GM21526 (cell line): ENCODE data around the gene TBATA.
"Not testable (repeated sequence)": the region's sequence is repeated elsewhere in the genome, so short reads cannot be mapped to it uniquely, and the experiment has no call there.

ENCODE experiments used
- ATAC-seq: cut with Tn5 transposase; IDR thresholded peaks from one replicate; pipeline ENCODE4 v1.9.1; 2021; ENCODE audit warnings: moderate library complexity; ENCODE audit not compliant: unreplicated experiment, low FRiP score

Gene TBATA

DNA sequence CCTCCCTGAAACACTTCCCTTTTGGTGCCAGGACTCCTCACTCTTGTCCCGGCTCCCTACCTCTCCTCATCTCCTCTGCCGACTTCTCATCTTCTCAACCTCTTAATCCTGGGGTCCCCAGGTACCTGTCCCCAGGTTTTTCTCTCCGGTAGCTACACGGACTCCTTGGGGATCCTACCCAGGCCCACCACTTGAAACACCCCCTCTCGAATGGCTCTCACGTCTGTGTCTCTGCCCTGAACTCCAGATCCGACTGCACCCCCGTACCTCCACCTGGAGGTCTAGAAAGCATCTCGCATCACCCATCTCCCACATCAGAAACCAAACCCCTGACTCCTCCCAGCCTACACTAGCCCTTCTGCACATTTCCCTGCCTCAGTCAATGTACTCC, 4.8 kb downstream of the TBATA start:
- ATAC-seq, result no peak

DNA sequence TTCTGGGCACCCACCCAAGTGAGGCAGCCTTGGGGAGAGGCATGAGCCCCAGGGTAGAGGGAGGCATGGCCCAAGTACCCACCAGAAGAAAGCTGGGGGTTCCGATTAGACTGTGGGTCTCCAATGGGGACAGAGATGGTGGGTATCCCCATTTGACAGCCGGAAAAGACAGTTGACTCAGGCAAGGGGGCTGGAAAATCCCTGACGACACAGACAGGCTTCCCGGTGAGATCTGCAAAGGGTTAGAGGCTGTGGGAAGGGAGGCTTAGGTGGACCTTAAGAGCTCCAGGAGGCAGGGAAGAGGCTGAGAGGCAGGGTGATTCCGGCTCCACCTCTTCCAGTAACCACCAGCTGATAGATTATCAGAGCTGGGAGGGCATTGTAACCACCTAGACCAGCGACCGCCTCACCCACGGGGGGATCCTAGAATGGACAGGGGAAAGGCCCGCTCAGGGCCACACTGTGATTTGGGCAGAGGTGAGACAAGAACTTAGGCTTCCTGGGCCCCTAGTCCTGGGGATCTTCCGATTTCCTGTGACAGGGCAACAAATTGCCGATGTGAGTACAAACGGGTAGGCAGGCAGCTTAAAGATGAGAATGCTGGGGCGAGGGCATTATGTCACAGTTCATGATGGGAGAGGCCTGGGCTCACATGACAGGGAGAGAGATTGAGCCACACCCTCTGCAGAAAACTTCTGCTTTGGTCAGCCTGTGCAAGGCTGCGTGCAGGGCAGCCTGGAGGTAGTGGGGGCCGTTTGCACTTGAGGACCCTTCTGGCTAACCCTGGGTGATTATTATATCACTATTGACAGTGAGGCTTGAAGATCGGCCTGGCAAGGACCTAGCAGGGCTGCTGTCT, 5.4 kb downstream of the TBATA start:
- no peak for ATAC-seq

DNA sequence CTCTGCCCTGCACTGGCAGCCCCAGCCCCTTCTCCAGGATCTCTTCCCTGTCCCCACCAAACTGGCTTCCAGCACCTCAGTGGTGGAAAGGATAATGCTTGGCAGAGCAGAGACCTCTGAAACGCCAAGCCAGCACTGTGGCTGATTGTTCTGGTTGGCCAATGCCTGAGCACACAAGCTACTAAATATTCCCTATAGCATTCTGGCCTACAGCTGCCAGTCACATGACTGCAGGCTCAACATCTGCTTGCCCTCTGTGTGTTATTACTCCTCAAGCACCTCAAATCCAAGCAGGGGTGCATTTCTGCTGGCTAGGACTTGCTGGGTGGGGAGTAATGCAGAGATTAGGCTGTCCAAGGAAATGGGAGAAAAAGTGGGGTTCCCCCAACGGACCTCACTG, 6.1 kb downstream of the TBATA start:
- ATAC-seq, result no peak

DNA sequence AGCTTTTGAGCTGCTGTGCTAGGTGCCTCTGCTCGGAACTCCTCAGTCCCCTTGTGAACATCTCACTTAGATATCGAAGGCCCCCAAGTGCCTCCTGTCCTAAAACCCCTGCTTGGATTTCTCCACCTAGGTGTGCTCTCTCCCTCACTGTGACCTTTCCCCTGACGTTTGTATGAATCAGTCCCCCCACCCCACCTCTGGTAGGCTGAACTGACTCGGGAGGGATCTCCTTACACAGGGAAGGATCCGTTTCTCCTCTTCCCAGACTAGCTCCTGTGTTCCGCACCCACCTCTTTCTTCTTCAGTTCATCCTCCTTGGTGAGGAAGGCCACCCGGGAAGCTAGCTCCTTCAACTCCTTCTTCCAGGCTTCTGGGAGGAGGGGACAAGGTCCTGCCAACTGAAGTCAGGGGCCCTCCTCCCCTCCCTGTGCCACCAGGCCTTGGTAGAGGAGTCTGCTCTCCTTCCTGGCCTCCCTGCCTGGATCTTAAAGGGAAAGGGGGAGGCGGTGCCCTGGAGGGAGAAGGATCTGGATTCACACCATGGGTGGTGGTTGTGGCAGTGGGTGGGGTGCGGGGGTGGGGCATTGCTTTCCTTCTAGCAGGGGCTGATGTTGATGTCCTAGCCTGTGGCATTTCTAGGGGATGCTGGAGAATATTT, 6.8 kb downstream of the TBATA start:
- no peak for ATAC-seq

DNA sequence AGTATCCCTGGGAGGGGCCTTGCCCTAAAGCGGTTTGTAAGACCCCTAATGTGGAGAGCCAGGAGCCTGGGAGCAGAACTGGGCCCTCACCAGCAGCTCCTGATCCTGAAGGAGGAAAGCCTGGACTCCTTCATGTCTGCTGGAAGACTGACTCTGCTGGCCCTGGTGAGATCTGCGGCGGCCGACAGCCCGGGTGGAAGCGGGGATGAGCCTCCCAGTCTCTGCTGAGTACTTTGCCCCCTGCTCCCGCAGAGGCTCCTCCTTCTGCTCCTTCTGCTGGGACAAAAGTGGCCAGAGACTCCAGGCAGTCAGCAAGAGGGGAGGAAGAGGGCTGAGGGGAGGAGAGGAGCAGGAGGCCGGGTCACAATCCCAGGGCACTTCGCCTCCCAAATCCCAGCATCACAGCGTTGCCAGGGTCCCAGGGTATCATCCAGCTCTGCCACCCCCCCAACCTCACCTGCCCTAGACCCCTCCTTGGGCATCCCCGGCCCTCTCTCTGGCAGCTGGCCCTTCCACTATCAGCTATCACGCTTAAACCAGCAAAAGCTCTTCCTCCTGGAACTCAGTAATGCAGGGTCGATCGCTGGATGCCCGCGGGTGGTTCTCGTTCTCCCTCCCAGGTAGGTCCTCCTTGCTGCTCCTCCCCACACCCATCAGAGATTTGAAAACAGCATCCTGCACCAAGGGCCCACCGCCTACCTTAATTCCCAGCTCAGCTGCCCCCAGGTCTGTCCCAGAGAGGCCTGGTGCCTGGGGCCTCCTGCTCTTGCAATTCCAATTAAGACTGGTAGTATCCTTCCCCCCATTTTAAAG, 7.9 kb downstream of the TBATA start:
- ATAC-seq, result no peak

DNA sequence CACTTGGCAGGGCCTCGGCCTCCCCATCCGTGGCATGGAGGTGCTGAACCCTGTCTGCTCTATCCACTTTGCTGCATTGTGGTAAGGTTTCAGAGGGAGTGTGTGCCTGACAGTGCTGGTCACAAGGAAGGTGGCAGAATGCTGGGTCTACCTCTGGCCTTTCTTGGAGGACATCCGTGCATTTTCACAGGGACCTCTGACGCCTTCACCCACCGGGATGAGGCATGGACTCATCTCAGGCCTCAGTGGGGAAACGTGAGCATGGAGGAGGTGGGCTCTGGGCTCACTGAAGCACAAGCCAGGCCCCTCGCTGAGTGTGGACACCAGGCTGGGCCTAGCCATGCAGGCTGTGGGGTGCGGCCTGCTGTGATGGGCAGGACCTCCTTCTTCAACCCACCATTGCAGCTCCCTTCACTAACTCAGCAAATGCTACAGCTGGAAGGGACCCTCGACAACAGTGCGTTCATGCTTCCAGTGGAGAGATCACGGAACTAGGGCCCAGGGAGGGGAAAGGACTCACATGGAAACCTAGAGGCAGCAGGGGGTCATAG, 8.6 kb downstream of the TBATA start:
- no peak for ATAC-seq

DNA sequence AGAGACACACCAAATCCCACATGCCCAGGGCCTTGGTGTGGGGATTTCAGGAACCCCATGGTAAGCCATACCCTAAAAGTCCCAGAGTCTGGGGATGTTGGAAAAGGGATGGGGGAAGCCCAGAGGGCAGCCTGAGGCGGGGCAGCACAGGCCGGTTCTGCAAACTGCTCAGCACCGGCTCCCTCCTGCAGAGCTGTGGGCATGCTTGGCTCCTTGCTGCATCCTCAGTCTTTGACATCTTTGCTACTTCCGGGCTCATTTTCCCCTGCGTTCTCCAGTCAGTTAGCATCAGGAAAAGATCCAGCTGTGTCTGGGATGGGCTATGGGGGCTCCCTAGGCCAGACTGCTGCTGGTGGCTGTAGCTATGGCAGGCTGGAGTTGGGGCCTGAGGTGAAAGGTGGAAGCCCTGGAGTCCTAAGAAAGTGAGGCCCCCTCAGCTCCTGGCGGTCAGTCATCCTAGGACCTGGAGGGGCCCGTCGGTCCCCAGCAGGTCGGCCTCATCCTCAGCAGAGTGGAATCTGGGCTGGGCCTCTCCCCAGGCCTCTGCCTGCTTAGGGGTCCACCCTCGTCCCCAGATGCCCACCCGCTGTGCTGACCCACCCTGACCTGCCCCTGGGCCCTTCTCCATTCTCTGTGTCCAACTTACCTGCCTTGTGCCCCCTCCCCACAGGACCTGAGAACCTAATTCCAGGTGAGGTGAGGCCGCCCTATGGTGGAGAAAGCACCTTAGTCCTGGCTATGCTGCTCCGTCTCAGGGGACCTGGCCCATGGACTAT, 9.3 kb downstream of the TBATA start:
- ATAC-seq, result no peak

DNA sequence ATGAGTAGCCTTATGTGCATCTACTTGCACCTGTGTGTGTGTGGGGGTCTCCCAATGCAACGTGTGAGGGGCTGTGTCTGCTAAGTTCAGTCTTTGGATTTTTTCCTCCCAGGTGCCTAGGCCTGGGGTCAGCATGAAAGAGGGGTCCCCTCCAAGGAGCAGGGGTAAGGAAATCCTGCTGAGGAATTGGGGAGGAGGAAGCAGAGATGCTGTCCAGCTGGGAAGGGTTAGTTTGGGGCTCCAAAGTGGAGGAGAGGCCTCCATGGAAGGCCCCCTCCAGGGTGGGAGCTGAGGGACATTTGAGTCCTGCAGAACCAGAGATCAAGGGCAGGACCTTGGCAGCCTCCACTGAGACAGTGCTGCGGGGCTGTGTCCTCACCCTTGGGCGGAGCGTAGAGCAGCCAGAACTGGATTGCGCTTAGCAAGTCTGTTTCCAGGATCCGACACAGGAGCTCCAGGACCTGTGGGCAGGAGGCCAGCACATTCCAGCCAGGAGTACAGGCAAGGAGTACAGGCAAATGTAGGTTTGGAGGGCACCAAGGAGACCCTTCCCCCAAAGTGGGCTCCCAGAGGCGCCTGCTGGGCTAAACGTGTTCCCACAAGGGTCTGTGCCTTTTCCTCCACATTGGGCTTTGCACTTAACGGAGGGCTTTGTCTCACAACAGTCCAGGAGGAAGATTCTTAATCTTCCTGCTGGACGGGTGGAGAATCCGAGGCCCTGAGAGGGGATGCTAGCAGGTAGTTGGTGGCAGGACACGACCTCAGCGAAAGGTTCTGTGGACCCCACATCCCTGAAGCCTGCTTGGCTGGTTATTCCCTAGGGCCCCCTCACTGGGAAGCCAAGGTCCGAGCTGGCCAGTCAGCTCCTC, 10.1 kb downstream of the TBATA start:
- ATAC-seq, result no peak

DNA sequence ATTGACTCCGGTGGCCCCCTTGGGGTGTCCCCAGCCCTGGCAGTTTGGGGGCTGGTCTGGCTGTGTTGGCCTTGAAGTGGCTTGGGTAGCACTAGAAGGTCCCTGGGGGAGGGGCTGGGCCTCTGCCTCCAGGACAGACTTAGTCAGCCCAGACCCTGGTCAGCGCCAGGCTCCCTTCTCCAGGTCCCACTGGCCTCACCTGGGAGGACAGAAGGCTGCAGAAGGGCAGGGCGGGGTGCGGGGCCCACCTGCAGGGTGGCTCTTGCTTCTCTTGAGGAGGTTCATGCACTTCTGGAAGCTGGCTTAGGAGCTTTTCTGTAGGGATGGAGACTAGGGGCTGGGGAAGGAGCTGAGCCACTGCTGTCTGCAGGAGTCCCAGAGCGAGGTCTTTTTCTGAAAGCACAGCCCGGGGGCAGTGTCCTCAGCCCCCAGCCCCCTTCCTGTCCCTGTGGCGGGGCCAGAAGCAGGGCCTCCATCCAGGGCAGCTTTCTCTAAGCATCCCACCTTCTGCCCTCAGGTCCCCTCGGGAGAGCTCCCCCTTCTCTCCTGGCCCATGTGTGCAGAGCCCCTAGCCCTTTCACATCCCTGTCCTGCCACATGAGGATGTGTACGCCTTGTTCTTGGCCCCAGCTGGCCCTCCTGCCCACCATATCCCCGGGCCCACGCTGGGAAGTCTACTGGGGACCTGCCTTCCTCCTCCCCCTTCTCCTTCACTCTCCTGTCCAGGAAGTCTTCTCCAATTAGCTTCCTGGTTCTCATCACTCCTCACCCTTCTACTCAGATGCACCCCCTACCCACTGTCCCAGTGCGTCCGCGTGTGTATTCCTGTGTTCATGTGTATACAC, 11.0 kb downstream of the TBATA start:
- no peak for ATAC-seq

DNA sequence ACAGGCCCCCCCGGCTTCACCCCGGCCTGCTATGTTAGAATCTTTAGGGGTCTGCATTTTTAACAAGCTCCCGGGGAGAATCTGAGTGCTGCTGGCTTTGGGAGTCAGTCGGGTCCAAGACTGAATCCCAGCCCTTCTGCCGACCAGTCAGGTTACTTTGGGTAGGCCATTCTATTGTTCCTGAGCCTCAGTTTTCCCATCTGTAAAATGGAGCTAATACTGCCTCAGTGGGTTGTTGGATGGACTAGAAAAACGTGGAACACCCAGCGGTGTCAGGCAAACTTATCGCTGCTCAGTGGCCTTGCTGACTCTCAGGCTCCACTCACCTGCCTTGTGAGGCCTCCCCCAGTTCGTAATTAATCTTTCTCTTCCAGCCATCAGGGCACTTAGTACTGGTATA, 11.7 kb downstream of the TBATA start:
- no peak for ATAC-seq

DNA sequence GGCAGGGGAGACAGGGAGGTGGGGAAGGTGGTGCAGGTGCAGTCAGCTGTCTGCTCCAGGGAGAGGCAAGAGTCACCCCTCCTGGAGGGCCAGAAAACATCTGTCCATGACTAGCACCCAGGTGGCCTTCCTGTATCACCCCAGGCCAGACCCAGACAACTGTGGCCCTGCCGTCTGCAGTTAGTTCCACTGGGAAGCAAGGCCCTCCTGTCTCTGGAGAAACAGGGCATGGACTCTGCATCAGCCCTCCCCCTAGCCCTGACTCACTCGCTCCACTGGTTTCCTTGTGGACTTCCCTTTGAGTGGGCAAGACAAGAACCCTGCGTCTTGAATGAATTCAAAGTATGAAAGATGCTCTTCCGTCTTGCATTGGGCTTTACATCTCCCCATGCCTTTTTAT, 12.6 kb downstream of the TBATA start:
- no peak for ATAC-seq

DNA sequence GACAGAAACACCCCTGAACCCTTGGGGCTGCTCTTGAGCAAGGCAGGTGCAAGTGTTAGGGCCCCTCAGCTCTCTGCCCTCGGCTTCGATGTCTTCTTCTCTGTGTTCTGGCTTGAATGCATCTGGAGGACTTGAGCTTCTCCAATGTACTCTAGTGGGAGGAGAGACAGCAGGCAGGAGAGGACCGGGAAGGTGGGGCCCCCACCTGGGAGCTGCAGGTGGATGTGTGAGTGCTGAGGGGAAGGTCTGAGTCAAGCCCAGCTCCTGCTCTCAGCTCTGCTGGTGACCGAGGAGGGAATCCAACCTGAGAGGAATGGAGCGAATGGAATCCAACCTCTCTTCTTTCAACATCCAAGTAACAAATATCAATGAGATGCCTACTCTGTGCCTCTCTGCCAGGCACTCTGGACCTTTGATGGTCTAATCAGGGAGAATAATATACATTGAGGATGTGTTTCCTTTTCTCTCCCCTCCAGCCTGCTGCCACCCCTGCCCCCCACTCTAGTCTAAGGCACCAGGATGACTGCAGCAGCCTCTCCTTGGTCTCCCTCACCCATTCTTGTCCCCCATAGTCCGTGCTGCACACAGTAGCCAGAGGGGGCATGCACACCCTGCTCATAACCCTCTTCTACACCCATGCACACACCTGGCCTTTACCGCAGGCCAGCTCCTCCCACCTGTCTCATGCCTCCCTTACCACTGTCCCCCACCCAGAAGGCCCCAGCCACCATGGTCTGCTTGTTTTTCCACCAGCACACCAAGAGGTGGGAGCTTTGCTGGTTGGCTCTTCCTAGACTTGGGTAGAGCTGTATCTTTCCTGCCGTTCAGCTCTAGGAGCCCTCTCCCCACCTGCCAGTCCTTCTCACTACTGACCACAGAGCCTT, 13.6 kb downstream of the TBATA start:
- ATAC-seq, result no peak

DNA sequence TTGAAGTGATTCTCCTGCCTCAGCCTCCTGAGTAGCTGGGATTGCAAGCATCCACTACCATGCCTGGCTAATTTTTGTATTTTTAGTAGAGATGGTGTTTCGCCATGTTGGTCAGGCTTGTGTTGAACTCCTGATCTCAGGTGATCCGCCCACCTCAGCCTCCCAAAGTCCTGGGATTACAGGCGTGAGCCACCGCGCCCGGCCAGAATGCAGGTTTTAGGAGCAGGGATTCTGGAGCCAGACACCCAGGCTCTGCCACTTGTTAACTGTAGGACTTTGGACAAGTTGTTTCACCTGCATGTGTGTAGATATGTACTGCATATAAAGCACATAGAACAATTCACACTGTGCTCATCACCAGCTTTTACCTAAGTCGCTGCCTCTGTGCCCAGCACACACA, 14.7 kb downstream of the TBATA start:
- not testable (repeated sequence) for ATAC-seq

DNA sequence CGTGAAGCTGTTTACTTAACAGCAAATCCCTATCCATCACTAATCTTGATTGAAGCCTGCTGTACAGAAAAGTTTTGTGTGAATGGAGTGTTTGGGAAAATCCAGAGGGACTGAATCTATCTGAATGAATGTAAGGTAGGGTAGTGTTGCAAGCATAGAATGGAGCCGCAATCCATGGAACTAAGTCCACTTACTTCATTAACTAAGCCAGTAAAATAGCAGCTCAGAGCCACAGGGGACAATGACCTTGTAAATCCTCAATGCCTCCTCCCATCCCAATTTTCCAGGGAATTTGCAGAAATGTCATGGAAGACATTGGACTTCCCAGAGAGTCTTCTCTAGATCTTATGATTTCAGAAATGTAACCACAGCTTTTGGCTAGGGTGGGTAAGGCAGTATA, 15.2 kb downstream of the TBATA start:
- ATAC-seq, result no peak

DNA sequence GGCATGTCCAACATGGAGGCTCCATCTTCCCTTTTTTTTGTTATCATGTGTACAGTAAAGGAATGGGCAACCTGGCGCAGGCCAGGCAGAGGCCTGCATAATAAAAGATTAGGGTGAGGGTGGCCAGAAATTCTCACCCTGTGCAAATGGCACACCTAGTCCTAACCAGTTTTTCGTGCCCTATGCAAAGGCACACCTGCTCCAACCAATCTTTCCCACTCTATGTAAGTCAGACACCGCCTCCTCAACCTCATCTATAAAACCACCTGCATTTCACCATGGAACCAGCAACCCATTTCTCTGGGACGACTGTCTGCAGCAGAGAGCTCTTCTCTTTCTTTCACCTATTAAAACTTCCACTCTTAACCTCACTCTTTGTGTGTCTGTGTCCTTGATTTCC, 16.1 kb downstream of the TBATA start:
- no peak for ATAC-seq

DNA sequence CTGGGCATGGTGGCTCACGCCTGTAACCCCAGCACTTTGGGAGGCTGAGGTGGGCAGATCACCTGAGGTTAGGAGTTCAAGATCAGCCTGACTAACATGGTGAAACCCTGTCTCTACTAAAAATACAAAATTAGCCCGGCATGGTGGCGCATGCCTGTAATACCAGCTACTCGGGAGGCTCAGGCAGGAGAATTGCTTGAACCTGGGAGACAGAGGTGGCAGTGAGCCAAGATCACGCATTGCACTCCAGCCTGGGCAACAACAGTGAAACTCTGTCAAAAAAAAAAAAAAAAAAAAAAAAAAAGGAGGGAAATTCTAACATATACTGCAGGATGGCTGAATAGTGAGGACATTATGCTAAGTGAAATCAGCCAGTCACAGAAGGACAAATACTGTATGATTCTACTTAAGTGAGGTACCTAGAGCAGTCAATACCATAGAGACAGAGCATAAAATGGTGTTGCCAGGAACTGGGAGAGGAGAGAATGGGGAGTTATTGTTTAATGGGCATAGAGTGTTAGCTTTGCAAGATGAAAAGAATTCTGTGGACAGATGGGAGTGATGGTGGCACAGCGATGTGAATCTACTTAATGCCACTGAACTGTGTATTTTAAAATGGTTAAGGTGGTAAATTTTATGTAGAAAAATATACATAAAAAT, 17.0 kb downstream of the TBATA start:
- ATAC-seq, result not testable (repeated sequence)
